GM12875 (cell line): Measurements from ENCODE around the gene KRTAP15-1.

Experiments
- H3K4me3 ChIP-seq: one replicate; pipeline ENCODE4 v1.5.1; 2011; ENCODE audit warnings: low read depth, low read length, control low read depth
- TF ChIP-seq, protein P1 (sequence below): IDR thresholded peaks from 2 replicates; pipeline ENCODE4 v1.5.1; 2011; ENCODE audit warnings: low read depth, mild to moderate bottlenecking, control low read depth, inconsistent platforms, low read length, moderate library complexity, borderline replicate concordance; ENCODE audit not compliant: insufficient read depth

The KRTAP15-1 gene

GRCh38 chr21:30486180-30486579, 46.1 kb downstream of the KRTAP15-1 start:
- H3K4me3 ChIP-seq, result no peak overlapping the region
- TF ChIP-seq, protein P1, sequence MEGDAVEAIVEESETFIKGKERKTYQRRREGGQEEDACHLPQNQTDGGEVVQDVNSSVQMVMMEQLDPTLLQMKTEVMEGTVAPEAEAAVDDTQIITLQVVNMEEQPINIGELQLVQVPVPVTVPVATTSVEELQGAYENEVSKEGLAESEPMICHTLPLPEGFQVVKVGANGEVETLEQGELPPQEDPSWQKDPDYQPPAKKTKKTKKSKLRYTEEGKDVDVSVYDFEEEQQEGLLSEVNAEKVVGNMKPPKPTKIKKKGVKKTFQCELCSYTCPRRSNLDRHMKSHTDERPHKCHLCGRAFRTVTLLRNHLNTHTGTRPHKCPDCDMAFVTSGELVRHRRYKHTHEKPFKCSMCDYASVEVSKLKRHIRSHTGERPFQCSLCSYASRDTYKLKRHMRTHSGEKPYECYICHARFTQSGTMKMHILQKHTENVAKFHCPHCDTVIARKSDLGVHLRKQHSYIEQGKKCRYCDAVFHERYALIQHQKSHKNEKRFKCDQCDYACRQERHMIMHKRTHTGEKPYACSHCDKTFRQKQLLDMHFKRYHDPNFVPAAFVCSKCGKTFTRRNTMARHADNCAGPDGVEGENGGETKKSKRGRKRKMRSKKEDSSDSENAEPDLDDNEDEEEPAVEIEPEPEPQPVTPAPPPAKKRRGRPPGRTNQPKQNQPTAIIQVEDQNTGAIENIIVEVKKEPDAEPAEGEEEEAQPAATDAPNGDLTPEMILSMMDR, result no peak

GRCh38 chr21:30487336-30487735, 47.3 kb downstream of the KRTAP15-1 start, which contains the start of gene KRTAP19-2:
KRTAP19-2 (minus strand) TSS chr21:30487436; CDS start chr21:30487348, 88 bp downstream.
- no peak within 1 kb of the TSS for H3K4me3 ChIP-seq
- TF ChIP-seq, protein P1, result no peak
